K562 (cell line): ENCODE data around the gene RPL18A. TPM values are rescaled to one million over a fixed set of nuclear protein-coding genes. Genes with fewer than 3 reads are reported as not detected.

Experiments
- ATAC-seq: fragments of 200-7000 bp; cut with Tn5 transposase; 3 replicates; pipeline ENCODE4 v1.9.1; 2020; ENCODE audit warnings: moderate library complexity
- BruUV-seq: library from RNA; stranded (reverse); fragments of 400-500 nt; replicated peaks from 2 replicates; lab custom pipeline; 2021; lab: Mats Ljungman, UMichigan
- CTCF ChIA-PET: fragments of 300-600 bp; formaldehyde crosslinking; extraction: SDS; loops from one replicate; lab custom pipeline; 2021; ENCODE audit warnings: low intra/inter-chr PET ratio; lab: Yijun Ruan, JAX
- POLR2A ChIA-PET: fragments of 300-600, 350-650 bp; sonication (Branson Sonifier 250); formaldehyde crosslinking; extraction: SDS; loops from one replicate; lab custom pipeline; 2021; ENCODE audit warnings: antibody characterized with exemption, inconsistent platforms; lab: Yijun Ruan, JAX
- DNase-seq, 4 experiments: peaks; one replicate each; pipeline versions ENCODE4 v3.0.0 to v3.0.0-alpha.2; 2011 to 2018; ENCODE audit warnings: low spot score in 3 of 4, mixed read lengths in 3 of 4; ENCODE audit errors: extremely low read depth in 1 of 4
- FAIRE-seq: peaks from 2 replicates; lab custom pipeline; 2011; peaks lifted over from hg19 to GRCh38; lab: Jason Lieb, UNC
- H2AFZ ChIP-seq: 2 replicates; pipeline ENCODE4 v1.6.0; 2011; ENCODE audit warnings: low read depth, low read length, control low read depth, inconsistent platforms
- H3K27ac ChIP-seq: fragments of 200-600 bp; 3 replicates; pipeline ENCODE4 v1.8.0; 2011; ENCODE audit warnings: low read depth, mild to moderate bottlenecking, control low read depth, inconsistent platforms, low read length, moderate library complexity, mixed read lengths; ENCODE audit errors: extremely low read depth
- H3K27me3 ChIP-seq, 2 experiments: fragments of 300-600 bp in 1 of 2; 2 replicates in 1 of 2; 3 replicates in 1 of 2; pipeline versions ENCODE4 v1.6.0 to v1.8.0; 2011; ENCODE audit warnings: inconsistent platforms in 2 of 2, low read length in 2 of 2, mild to moderate bottlenecking in 1 of 2, mixed read lengths in 1 of 2, moderate library complexity in 1 of 2; ENCODE audit not compliant: control insufficient read depth in 2 of 2, insufficient read depth in 2 of 2
- H3K36me3 ChIP-seq: fragments of 300-600 bp; 3 replicates; pipeline ENCODE4 v1.8.0; 2011; ENCODE audit warnings: mild to moderate bottlenecking, low read length, inconsistent platforms; ENCODE audit not compliant: control insufficient read depth, insufficient read depth
- H3K4me1 ChIP-seq, 2 experiments: fragments of 200-600 bp in 1 of 2; replicated peaks in 1 of 2; 2 replicates in 1 of 2; 3 replicates in 1 of 2; pipeline versions ENCODE4 v1.5.1 to v1.8.0; 2011; ENCODE audit warnings: inconsistent platforms in 2 of 2, low read length in 2 of 2, mild to moderate bottlenecking in 1 of 2, mixed read lengths in 1 of 2, moderate library complexity in 1 of 2; ENCODE audit not compliant: control insufficient read depth in 2 of 2, insufficient read depth in 2 of 2
- H3K4me2 ChIP-seq: 2 replicates; pipeline ENCODE4 v1.6.1; 2011; ENCODE audit warnings: low read length, control low read depth, inconsistent platforms, mixed read lengths; ENCODE audit not compliant: insufficient read depth
- H3K4me3 ChIP-seq: fragments of 200-600 bp; sonication (generic), shearing (Covaris generic); 2 replicates; pipeline ENCODE4 v1.5.1; 2016; ENCODE audit warnings: control low read depth, inconsistent platforms
- H3K79me2 ChIP-seq: fragments of 200-600 bp; 3 replicates; pipeline ENCODE4 v1.8.0; 2011; ENCODE audit warnings: low read length, inconsistent platforms; ENCODE audit not compliant: control insufficient read depth, insufficient read depth
- H3K9ac ChIP-seq, 2 experiments: 2 replicates each; pipeline versions ENCODE4 v1.6.0 to v1.6.1; 2011; ENCODE audit warnings: low read depth in 2 of 2, low read length in 2 of 2, control low read depth in 1 of 2, inconsistent platforms in 1 of 2, mild to moderate bottlenecking in 1 of 2, mixed read lengths in 1 of 2; ENCODE audit not compliant: insufficient read depth in 1 of 2
- H3K9me1 ChIP-seq: one replicate; pipeline ENCODE4 v1.6.0; 2011; ENCODE audit warnings: inconsistent platforms, mild to moderate bottlenecking, low read length, moderate library complexity; ENCODE audit not compliant: control insufficient read depth, insufficient read depth
- H3K9me3 ChIP-seq: replicated peaks from 2 replicates; pipeline ENCODE4 v1.5.1; 2011; ENCODE audit warnings: low read depth, low read length, inconsistent platforms; ENCODE audit not compliant: control insufficient read depth, insufficient read depth
- H4K20me1 ChIP-seq: replicated peaks from 2 replicates; pipeline ENCODE4 v1.6.1; 2011; ENCODE audit warnings: low read length, inconsistent platforms, mixed read lengths; ENCODE audit not compliant: control insufficient read depth, insufficient read depth
- CBX1 ChIP-seq: sonication (generic); IDR thresholded peaks from 2 replicates; pipeline ENCODE4 v1.6.1; 2016; ENCODE audit warnings: antibody characterized with exemption, low read depth, mild to moderate bottlenecking
- FUS ChIP-seq: fragments of 200-400 bp; formaldehyde crosslinking; optimal IDR thresholded peaks from 2 replicates; pipeline ENCODE3; 2017; ENCODE audit warnings: low read depth, low read length
- KDM1A ChIP-seq, 2 experiments: fragments of 450-650 bp; IDR thresholded peaks; 2 replicates each; pipeline ENCODE4 v1.6.1; 2016; ENCODE audit warnings: mild to moderate bottlenecking in 2 of 2
- MEIS2 ChIP-seq: fragments of 450-650 bp; IDR thresholded peaks from 2 replicates; pipeline ENCODE4 v1.6.1; 2014; ENCODE audit warnings: mild to moderate bottlenecking; ENCODE audit not compliant: partially characterized antibody
- RFX5 ChIP-seq: IDR thresholded peaks from 2 replicates; pipeline ENCODE4 v1.6.1; 2011; ENCODE audit warnings: low read depth, mild to moderate bottlenecking, improper control_type of control experiment, low read length
- STAG1 ChIP-seq: sonication (generic); formaldehyde crosslinking; IDR thresholded peaks from 2 replicates; pipeline ENCODE4 v1.5.0; 2020; ENCODE audit warnings: missing genetic modification reagents, borderline replicate concordance
- SUPT5H ChIP-seq: fragments of 450-650 bp; IDR thresholded peaks from 2 replicates; pipeline ENCODE4 v1.6.1; 2016
- TEAD1 ChIP-seq, 2 experiments: fragments of 450-650 bp in 1 of 2; sonication (generic) in 1 of 2; formaldehyde crosslinking; IDR thresholded peaks; 2 replicates each; pipeline versions ENCODE4 v1.4.0 to v1.8.0; 2020 to 2022; ENCODE audit warnings: mild to moderate bottlenecking in 2 of 2, missing genetic modification reagents in 1 of 2
- ZNF217 ChIP-seq: sonication (generic); formaldehyde crosslinking; IDR thresholded peaks from 2 replicates; pipeline ENCODE4 v1.8.0; 2022; ENCODE audit warnings: mild to moderate bottlenecking, missing genetic modification reagents
- WGBS: fragments of 100-300 bp; shearing (Covaris generic); methylation state at CpG from one replicate; pipeline ENCODE4 v1.1.6; 2016; ENCODE audit warnings: low coverage, mixed read lengths; ENCODE audit not compliant: insufficient coverage; ENCODE audit errors: missing lambda C conversion rate; 5-methylcytosine and 5-hydroxymethylcytosine counted together
- in situ Hi-C: fragments of 300-500 bp; cut with MboI; formaldehyde crosslinking; loops from 4 replicates; pipeline ENCODE4 v1.15.0; 2018; ENCODE audit warnings: inconsistent platforms, mixed read lengths
- intact Hi-C: fragments of 100-400 bp; cut with micrococcal nuclease; formaldehyde crosslinking; loops from 2 replicates; pipeline ENCODE4 v1.14.2; 2022
- polyA plus RNA-seq, 8 experiments: library from polyadenylated mRNA; depleted of rRNA in 4 of 8; stranded (reverse) in 5 of 8; unstranded in 3 of 8; fragments of >200 nt; fragmentation: Nextera tagmentation in 2 of 8; fragmentation: Illumina TruSeq in 1 of 8; extraction: Ambion mirVana in 2 of 8; extraction: Trizol in 1 of 8; gene quantifications; 2 replicates each; pipeline versions ENCODE4 v1.2.1 to v1.2.3, GENCODE V29; 2011 to 2014; ENCODE audit warnings: inconsistent platforms in 1 of 8, missing spikeins in 1 of 8
- total RNA-seq, 7 experiments: library from RNA; depleted of rRNA in 6 of 7; stranded (reverse); fragments of >200 nt in 6 of 7; fragmentation: Illumina TruSeq in 2 of 7; extraction: Trizol in 2 of 7; gene quantifications; 2 replicates each; pipeline versions ENCODE4 v1.2.1 to v1.2.3, GENCODE V29; 2011 to 2021; ENCODE audit warnings: low replicate concordance in 1 of 7
- TF ChIP-seq, protein P1 (sequence below): fragments of 450-650 bp; conservative IDR thresholded peaks from 2 replicates; pipeline ENCODE4 v1.6.1; 2016; ENCODE audit warnings: missing genetic modification characterization, low read depth, mild to moderate bottlenecking, control low read depth, missing compliant biosample characterization
- TF ChIP-seq, protein P2 (sequence below): IDR thresholded peaks from 2 replicates; pipeline ENCODE4 v1.6.1; 2011; ENCODE audit warnings: borderline replicate concordance, low read depth, mild to moderate bottlenecking, moderate library complexity, low read length; ENCODE audit not compliant: insufficient read depth, poor library complexity, severe bottlenecking
- TF ChIP-seq, protein P3 (sequence below): fragments of 450-650 bp; formaldehyde crosslinking; IDR thresholded peaks from 2 replicates; pipeline ENCODE4 v1.4.0; 2020; ENCODE audit warnings: mild to moderate bottlenecking, moderate library complexity

The RPL18A gene
- total and polyA plus RNA-seq, 9 of the 15 experiments (the other 6 are each of a cell fraction or from before 2014, with no cell fraction given) = 626 to 2,882 (median 1,895) TPM

DNA sequence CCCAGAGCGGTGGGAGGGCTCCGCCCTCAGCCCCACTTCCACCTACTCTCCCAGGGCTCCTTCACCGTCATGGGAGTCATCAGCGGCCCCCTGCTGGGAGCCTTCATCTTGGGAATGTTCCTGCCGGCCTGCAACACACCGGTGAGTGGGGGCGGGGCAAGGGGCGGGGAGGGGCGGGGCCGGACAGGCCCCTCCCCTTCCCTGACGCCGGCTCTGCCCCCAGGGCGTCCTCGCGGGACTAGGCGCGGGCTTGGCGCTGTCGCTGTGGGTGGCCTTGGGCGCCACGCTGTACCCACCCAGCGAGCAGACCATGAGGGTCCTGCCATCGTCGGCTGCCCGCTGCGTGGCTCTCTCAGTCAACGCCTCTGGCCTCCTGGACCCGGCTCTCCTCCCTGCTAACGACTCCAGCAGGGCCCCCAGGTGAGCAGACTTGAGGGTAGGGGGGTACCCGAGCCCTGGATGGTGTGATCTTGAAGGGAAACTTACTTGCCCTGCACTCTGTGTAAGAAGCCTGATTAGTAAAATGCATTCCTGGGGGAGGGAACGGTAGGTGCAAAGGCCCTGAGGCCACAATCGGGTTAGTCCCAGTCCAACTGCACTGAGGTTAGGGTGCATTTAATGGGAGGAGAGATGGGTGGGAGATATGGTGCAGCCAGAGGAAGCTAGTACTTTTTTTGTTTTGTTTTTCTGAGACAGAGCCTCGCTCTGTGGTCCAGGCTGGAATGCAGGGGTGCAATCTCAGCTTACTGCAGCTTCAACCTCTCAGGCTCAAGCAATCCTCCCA, 24.1 kb downstream of the RPL18A start:
- peak; percentile 98 for ATAC-seq
- Histone ChIP-seq H4K20me1 (peaks cover 4% of the 10 kb centered on the region; the same call in 1 of the 2 replicates), H3K9ac (peak overlapping the region in 1 of 2 experiments; percentile 82; a peak in 2 of 4 replicates), H3K27me3 (peaks cover 10 to 37% of the 10 kb centered on the region in 2 experiments; a peak in 3 of 5 replicates), H2AFZ (peak overlapping the region; percentile 78), H3K36me3 (no peaks in the 10 kb centered on the region), H3K27ac (no peak overlapping the region), H3K4me2 (peak overlapping the region; percentile 59), H3K4me3 (no peak overlapping the region), H3K9me1 (peaks cover 3% of the 10 kb centered on the region), H3K9me3 (no peaks in the 10 kb centered on the region), H3K4me1 (peaks cover 0 to 10% of the 10 kb centered on the region in 2 experiments; a peak in 3 of 5 replicates), H3K79me2 (no peaks in the 10 kb centered on the region)
- intact Hi-C loops = loop anchor here (5.0 kb wide), 1 partner anchor 38 kb away; no protein-coding TSS in a partner anchor
- 6% methylated on average over 16 of the region's 33 CpGs for WGBS
- DNase-seq = peak; percentile 70 to 97 (median 94)
- BruUV-seq = no TSS peak
- ChIA-PET CTCF (no interaction called here), POLR2A (no interaction called here)
- in situ Hi-C loops = no loop called here
- FAIRE-seq = no peak
- TF ChIP-seq ZNF217 (CRISPR knock-in tag) = no peak
- peak; percentile 61 to 74; a peak in 3 of 4 replicates for TF ChIP-seq KDM1A (IDR thresholded peaks at IDR 0.05)
- TF ChIP-seq, protein P1, sequence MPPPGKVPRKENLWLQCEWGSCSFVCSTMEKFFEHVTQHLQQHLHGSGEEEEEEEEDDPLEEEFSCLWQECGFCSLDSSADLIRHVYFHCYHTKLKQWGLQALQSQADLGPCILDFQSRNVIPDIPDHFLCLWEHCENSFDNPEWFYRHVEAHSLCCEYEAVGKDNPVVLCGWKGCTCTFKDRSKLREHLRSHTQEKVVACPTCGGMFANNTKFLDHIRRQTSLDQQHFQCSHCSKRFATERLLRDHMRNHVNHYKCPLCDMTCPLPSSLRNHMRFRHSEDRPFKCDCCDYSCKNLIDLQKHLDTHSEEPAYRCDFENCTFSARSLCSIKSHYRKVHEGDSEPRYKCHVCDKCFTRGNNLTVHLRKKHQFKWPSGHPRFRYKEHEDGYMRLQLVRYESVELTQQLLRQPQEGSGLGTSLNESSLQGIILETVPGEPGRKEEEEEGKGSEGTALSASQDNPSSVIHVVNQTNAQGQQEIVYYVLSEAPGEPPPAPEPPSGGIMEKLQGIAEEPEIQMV (tag) = no peak
- TF ChIP-seq RFX5 = no peak
- no peak for TF ChIP-seq STAG1 (CRISPR knock-in tag)
- TF ChIP-seq SUPT5H = no peak
- TF ChIP-seq, protein P2, sequence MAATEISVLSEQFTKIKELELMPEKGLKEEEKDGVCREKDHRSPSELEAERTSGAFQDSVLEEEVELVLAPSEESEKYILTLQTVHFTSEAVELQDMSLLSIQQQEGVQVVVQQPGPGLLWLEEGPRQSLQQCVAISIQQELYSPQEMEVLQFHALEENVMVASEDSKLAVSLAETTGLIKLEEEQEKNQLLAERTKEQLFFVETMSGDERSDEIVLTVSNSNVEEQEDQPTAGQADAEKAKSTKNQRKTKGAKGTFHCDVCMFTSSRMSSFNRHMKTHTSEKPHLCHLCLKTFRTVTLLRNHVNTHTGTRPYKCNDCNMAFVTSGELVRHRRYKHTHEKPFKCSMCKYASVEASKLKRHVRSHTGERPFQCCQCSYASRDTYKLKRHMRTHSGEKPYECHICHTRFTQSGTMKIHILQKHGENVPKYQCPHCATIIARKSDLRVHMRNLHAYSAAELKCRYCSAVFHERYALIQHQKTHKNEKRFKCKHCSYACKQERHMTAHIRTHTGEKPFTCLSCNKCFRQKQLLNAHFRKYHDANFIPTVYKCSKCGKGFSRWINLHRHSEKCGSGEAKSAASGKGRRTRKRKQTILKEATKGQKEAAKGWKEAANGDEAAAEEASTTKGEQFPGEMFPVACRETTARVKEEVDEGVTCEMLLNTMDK = peak; percentile 11
- TF ChIP-seq, protein P3, sequence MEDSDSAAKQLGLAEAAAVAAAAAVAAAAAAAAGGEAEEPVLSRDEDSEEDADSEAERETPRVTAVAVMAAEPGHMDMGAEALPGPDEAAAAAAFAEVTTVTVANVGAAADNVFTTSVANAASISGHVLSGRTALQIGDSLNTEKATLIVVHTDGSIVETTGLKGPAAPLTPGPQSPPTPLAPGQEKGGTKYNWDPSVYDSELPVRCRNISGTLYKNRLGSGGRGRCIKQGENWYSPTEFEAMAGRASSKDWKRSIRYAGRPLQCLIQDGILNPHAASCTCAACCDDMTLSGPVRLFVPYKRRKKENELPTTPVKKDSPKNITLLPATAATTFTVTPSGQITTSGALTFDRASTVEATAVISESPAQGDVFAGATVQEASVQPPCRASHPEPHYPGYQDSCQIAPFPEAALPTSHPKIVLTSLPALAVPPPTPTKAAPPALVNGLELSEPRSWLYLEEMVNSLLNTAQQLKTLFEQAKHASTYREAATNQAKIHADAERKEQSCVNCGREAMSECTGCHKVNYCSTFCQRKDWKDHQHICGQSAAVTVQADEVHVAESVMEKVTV (CRISPR knock-in tag) = no peak
- no peak for TF ChIP-seq TEAD1 (CRISPR knock-in tag; IDR thresholded peaks at IDR 0.05)
- no peak for TF ChIP-seq FUS
- 0 out of 2 replicates have a peak, but pooled peaks have one; percentile 39 for TF ChIP-seq CBX1
- no peak for TF ChIP-seq MEIS2
